HG02623 (cell line): ENCODE measurements around the gene CNNM4.
A peak's percentile ranks its signal among the peaks of the same experiment; 100 is the strongest.

Experiments
- ATAC-seq: cut with Tn5 transposase; IDR thresholded peaks from one replicate; pipeline ENCODE4 v1.9.1; 2021; ENCODE audit warnings: moderate library complexity; ENCODE audit not compliant: unreplicated experiment

The CNNM4 gene

DNA sequence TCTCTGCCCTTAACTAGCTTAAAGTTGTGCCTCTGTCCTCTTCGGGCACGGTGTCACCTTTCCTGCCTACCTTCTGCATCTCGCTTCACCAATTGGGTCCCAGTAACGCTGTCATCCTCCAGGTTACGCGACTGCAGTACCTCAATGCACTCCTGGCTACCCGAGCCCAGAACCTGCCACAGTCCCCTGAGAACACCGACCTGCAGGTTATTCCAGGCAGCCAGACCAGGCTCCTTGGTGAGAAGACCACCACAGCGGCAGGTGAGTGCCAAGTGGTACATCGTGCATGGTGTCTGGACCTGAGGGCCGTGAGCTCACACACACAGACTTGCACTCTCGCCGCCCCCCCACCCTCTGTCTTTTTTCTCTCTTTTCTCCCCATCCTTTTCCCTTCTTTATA, 68.2 kb downstream of the CNNM4 start:
- ATAC-seq: no peak

DNA sequence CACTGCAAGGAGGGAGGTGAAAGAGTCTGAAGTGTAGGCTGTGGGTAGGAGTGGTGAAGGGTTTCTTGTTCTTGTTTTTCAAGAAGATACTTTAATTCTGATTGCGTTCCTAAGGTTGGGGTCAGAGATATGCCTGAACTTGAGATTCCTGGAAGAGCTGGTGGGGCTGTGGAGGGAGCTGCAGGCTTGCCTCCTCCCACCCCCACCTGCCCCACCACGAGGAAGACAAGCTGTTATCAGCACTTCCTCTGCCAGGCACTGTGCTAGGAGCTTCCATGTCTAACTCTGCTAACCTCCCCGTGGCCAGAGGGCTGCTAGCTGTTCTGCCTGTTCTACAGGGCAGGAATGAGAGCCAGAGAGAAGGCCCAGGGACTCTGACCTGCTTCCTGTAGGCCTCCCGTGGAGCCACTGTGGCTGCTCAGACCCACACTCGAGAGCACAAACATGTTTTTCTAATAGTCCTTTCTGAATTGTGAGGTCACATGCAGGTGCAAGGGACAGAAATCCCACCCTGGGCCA, 69.4 kb downstream of the CNNM4 start:
- ATAC-seq: no peak

DNA sequence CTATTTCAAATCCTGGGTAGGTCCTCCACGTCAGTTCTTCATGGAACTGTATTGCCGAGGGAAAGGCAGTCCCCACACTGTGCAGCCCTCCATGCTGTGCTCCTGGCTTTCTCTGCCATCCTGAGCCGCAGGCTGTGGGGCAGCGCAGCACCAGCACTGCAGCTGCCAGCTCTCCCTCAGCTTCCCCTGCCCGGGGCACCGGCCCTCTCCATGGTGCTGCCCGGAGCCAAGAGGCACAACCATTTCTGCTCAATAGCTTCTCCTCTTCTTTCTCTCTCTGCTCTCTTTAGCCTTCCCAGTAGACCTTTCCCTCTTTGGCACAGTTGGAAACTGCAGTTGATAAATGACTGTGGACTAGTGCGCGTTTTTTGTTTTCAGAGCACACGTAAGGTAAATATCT, 71.0 kb downstream of the CNNM4 start:
- no peak for ATAC-seq

DNA sequence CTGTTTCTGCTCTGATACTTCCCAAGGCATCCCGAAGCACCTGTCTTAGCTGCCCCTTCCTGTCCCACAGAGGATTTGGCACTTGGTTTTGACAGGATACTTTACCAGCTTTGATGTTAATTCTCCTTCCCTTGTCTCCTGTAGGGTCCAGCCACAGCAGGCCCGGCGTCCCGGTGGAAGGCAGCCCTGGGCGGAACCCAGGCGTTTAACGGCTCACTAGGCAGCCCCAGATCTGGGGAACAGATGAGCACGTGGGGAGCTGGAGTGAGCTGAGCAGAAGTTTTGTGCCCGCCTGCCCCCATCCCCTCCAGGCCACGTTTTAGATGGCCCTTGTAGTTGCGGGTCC, 71.7 kb downstream of the CNNM4 start:
- no peak for ATAC-seq

DNA sequence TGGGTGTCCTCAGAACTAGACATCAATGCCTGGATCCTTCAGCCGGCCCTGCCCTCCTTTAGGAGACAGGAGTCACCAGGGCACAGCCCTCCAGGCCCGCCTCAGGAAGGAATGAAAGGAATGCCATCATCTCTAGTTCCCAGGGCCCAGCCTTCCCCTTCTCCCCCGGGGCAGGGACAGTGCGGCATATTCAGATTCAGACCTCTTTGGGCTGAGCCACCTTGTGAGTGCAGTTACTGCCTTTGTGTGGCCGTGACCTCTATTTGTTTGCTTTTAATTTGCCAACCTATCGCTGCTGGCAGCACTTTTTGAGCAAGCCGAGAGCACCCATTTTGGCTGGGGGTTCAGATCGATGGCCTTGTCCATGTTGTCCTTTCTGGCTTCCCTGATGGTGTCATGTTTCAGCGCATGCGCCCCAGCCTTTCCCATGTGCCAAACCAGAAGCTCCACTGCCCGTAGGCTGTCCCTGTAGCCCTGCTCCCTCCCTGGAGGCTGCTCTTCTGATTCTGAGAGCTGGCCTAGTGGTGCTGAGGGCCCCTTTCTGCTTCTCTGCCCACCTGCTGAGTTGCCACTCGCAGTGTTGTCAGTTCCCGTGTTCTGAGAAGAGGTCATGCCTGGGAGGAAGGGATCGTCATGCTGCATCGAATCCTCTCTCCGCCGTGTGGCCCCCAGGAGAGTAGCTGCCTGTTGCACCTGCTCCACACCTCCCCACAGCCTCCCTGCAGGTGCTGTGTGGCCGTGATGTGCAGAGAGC, 72.2 kb downstream of the CNNM4 start:
- ATAC-seq: no peak

DNA sequence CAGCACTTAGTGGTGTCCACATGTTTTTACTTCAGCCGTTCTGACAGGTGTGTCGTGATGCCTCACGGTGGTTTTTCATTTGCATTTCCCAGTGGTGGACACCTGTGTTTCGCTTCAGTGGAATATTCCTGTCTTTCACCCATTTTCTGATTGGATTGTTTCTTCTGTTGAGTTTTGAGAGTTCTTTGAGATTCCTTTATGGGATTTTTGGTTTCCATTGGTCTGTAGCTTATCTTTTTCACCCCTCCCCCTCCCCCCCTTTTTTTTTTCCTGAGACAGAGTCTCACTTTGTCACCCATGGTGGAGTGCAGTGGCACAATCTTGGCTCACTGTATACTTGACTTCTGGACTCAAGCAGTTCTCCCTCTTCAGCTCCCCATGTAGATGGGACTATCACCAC, 75.1 kb downstream of the CNNM4 start:
- ATAC-seq: no peak

DNA sequence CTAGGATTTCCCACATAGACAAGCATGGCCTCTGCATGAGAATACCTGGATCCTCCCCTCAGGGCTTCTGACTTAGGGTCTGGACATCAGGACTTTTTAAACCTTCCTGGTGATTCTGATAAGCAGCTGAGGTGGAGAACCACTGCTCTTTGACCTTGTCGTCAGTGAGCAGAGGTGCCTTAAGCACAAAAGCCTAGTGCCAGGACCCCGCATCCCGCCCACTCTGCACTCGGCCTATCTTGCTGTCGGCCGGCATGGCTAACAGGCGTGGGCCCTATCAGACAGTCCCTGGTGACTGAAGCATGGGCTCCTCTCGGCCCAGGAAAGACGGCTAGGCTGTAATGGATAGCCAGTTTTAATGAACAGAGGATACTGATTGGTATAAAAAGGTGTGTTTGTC, 76.9 kb downstream of the CNNM4 start:
- no peak for ATAC-seq

DNA sequence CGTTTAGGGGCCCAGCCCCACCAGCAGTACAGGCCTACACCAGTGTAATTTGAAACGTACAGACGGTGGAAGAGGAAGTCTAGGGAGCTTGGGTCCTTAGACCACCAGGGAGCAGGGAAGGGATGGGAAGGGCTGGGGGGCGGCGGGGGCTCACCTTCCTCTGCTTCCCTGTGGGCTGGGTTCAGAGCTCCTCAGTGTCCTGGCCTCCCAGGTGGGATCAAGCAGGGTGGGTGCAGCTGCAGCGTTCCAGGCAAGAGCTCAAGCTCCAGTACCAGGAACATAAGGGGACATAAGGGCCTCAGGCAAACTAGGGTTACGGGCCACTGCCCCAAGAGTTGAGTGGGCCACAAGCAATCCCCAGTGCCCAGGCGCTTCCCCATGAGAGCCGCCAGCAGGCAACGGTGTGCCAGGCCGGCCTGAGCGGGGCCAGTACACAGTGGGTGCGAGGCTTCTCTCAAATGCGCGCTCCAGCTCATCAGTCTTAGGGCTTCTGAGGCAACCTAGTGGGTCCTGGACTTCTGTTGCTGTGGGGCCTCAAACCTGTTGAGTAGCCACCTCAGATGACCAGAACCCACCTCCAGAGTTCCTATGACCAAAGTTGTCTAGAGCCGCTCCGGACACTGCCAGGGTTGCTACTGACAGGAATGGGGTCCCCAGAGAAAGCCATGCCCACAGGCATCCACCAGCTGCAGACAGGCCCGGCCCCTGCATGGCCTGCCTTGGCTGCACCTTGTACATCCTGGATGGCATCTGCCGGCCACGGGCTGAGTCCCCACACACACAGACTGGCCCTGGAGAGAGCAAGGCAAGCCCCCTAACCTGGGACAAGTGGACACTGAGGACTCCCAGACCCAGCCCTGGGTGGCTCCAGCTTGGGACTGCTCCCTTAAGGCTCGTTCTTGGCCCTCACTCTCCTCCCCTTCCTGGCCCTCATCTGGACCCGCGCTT, 77.9 kb downstream of the CNNM4 start:
- no peak for ATAC-seq

DNA sequence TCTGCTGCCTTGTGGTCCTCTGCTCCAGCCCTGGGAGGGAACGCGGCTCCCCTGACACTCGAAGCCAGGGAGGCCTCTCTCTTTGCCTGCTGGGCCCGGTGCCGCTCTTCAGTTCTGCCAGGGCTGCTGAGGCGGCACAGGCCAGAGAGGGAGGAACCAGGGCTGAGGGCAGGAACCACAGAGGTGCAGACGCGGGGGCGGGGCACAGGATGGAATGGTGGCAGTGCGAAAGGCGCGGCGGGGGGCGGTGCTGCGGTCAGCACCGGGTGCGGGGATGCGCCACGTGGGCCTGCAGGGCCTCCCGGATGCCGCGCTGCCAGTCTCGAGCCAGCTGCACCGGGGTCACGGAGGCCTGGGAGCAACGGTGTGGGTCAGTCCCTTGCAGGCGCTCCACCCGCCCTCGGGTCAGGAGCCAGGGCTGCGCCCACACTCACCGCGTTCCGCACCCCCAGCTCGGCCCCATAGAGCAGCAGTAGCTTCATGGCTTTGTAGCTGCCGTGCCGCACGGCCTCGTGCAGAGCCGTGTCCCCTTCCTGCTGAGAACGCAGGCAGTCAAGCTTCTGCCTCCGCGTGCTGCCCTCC, 78.7 kb downstream of the CNNM4 start:
- ATAC-seq: peak; percentile 53

DNA sequence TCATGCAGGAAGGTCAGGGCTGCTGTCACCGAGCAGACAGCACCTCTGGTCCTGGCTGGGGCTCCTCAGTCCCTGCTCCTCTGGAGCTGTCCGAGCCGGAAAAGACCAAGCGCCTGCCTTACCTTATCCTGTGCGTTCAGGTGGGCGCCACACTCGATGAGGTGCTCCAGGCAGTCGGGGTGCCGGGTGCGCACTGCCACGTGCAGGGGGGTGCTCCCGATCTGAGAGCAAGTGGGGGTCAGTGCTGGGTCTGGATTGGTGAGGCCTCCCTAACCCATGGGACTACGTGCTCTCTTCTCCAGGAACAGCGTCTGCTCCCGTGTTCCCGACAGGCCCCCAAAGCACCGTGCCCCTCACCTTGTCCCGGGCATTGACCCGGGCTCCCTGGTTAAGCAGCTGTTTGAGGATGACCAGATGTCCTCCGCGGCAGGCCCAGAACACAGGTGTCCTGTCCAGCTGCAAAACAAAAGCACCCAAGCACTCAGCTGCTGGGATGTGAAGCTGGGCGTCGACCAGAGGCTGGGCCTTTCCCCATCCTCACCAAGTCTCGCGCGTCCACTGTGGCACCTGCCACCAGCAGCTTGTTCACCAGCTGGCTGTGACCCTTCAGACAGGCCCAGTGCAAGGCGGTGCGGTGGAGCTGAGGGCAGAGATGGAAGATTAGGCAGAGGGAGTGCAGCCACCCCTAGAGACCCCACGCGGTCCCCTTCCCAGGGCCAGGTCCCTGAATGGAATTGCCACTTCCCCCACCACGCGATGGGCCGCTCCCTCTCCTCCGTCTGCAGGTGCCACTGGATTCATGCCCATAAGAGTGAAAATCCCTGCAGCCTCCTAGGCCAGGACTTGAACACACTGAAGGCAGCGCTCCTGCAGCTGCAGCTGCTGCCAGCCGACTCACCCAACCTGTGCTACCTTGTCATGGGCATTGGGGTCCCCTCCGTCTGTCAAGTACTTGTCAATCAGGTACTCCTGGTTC, 79.5 kb downstream of the CNNM4 start:
- ATAC-seq: no peak

DNA sequence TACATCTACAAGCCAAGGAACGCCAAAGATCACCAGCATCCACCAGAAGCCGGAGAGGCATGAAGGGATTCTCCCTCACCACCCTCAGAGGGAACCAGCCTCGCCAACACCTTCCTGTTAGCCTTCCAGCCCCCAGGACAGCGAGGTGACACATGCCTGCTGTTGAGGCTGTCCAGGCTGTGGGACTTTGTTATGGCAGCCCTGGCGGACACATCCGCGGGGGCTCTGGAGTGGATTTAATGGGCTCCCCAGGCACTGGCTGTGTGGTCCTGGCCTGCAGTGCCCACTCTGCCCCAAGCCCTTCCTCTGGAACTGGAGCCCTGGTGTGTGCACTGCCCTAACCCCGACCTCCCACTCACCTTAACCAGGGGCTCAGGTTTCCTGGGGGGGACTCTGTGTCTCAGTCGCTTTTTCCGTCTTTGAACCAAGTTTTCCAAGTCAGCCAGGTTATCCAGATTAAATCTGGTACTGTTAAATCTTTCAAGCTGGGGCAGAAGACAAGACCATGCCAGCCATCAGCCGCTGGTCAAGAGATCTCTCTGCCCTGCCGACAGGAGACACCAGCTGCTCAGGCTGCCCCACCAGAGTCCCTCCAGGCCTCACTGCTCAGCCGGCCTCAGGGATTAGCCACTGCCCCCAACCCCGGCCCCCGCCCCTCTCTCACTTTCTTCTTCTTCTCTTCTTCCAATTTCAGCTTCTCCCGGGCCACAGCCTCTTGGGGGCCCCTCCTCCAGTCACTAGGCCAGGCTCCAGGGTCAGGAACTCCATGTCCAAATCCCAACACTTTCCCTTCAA, 81.2 kb downstream of the CNNM4 start:
- ATAC-seq: no peak

DNA sequence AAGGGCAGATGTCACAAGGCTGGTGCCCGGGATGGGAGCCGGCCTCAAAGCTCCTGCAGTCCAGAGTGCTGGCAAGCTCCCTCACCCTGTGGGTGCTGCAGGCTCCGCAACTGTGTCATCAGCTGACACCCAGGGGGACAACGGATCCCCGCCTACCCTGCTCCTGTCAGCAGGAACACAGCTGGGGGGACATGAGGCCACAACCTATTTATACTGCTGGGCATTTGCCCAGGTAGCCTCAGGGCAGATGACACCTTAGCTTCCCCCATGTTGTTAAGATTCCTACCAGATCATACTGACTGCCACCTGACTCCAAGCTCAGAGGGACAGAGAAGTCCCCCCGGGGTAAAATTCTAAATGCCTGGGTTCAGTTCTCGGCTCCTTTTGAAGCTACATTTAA, 81.9 kb downstream of the CNNM4 start:
- ATAC-seq: no peak

DNA sequence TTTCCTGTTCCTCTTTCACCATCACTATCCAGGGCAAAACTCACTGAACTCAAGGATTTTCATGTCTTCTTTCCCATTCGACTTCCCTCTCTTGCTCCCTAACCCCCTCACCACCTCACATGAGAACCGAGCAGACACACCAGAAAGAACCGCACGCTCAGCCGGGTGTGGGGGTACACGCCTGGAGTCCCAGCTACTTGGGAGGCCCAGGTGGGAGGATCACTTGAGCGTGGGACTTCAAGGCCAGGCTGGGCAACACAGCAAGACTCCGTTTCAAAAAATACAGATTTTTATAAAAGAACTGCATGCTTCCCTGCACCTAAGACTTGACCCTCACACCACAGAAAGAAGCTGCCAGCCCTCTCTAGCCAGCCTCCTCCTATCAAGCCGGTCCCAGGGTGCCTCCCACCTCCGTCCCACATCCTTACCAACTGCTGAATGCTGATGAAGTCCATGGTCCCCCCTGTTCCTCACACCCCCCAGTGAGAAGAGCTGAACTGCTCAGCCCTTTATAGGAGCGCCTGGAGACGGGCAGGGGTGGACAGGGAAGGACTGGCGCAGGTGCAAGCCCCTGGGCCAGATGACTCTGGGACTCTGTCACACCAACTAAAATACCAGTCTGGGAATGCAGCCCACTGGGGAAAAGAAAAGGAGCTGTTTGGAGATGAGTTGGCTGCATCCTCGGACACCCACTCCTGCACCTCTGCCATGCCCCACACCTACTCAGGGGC, 83.0 kb downstream of the CNNM4 start, which contains the start of gene ANKRD23:
ANKRD23 (minus strand) TSS at position 484 of the 731 bp plus-strand sequence; CDS start at position 455, 29 bp downstream.
- no peak for ATAC-seq

DNA sequence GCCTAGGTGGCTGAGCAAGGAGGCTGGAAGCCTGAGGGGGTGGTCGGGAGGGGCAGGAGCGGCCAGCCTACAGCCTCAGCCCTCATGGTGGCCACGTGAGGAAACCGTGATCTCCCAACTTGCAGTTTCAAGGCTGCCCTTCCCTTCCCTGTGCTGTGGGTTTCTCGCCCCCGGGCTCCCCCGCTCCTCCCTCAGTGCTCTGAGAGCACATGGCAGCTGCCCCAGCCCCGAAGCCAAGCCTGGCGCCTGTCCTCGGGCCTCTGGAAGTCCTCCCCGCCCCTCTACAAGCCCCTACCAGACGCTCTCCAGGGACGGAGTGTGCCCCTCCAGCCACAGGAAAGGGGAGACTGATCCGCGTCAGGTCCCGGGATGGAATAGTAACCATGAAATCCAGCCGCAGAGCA, 83.7 kb downstream of the CNNM4 start:
- no peak for ATAC-seq

DNA sequence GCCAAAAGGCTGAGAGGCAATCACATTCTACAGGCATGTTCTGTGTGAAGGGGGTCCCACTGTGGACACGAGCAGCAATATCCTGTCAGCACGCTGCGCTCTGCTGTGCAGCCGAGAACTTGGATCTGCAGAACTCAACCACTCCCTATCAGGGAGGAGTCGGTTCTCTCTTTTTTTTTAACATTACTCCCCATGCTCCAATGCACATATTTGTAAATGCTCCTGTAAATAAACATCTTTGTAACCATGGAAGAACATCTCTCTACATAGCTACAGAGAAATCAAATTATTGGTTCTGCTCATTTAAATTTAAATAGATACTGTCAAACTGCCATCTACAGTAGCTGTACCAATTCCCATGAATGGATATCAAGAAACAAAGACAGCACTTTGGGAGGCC, 86.1 kb downstream of the CNNM4 start:
- no peak for ATAC-seq

DNA sequence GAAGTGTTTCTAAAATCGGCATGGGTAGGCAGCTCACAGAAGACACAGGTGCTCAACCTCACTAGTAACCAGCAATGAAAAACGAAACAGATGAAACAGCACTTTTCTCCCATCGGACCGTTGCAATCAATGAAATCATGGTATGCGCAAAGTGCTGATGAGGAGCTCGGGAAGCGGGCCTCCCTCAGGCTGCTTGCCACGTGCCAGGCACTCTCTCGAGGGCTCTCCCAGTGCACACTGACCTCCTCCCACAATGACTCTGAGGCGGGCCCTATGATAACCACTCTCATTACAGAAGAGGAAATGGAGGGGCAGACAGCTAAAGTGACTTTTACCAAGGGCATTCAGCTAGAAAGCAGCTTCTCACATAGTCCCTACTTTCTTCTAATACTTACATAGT, 86.9 kb downstream of the CNNM4 start:
- no peak for ATAC-seq

DNA sequence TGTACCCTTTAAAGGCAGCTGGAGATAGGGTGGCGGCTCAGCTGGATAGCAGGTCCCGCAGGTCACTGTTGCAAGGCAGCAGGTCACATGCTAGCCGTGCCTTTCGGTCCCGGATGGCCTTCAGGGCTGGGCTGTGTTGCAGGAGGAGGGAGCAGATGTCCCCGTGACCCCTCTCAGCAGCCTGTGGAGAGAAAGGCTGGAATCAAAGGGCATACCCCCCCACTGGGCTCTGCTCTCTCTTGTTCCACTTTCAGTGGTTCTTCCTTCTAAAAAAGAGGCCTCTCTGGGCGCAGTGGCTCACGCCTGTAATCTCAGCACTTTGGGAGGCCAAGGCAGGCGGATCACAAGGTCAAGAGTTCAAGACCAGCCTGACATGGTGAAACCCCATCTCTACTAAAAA, 87.6 kb downstream of the CNNM4 start:
- no peak for ATAC-seq

DNA sequence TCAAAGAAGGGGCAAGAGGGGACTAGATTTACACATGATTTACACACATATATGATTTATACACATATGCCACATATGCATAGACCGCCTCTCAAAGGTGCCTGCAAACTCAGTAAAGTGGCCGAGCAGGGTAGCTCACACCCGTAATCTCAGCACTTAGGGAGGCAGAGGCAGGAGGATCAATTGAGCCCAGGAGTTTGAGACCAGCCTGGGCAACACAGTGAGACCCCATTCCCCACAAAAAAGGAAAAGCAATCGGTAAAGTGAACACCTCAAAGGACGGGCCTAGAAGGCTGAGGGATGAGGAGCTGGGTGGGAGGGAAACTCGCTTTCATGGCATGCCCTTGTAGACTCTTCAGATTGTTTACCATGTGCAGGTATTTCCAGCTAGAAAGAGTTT, 92.0 kb downstream of the CNNM4 start:
- no peak for ATAC-seq

DNA sequence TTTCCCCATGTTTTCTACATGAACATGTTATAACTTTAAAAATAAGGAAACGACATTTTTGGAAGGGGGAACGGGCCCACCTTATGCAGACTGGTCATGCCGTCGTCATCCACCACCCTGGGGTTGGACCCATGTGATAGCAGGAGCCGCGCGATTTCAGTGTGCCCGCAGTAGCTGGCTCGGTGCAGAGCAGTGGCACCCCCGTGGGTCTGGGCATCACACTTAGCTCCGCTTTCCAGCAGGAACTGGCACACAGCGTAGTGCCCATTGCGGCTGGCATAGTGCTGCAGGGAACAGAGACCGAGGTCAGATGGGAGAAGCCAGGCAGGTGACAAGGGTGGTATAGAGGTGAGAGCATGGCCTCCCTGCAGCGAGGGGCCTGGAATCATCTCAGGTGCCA, 92.6 kb downstream of the CNNM4 start:
- no peak for ATAC-seq
